ENCODE measurements around the gene COL16A1.

GRCh38 chr1:31632649-31633048, 71.2 kb downstream of the COL16A1 start:
- TF ChIP-seq CTCF (IDR thresholded peaks at IDR 0.05), result no peak
- TF ChIP-seq EP300 (IDR thresholded peaks at IDR 0.05), result no peak
- no peak for TF ChIP-seq POLR2A (IDR thresholded peaks at IDR 0.05)

All from tibial nerve (tissue), 4 donors.